Endometrial microvascular endothelial cells (primary cell): ENCODE data around the gene MAGI1. TPM values are rescaled to one million over a fixed set of nuclear protein-coding genes. Genes with fewer than 3 reads are reported as not detected.
"Not testable (repeated sequence)": the region's sequence is repeated elsewhere in the genome, so short reads cannot be mapped to it uniquely, and the experiment has no call there.

Experiments used
- in situ Hi-C: cut with HindIII; loops from 2 replicates; pipeline ENCODE4 v1.10.0; 2017; ENCODE audit warnings: low sequenced_read_pairs, low pct_unique_long_range_greater_than_20kb; ENCODE audit errors: inconsistent ontology term
- total RNA-seq: library from RNA; depleted of rRNA; stranded (reverse); fragments of >200 nt; gene quantifications from one replicate; pipeline ENCODE4 v1.2.3, GENCODE V29; 2015; ENCODE audit errors: inconsistent ontology term

Gene MAGI1
- total RNA-seq, 1 donor from 2014 or later: 9.1 TPM

DNA sequence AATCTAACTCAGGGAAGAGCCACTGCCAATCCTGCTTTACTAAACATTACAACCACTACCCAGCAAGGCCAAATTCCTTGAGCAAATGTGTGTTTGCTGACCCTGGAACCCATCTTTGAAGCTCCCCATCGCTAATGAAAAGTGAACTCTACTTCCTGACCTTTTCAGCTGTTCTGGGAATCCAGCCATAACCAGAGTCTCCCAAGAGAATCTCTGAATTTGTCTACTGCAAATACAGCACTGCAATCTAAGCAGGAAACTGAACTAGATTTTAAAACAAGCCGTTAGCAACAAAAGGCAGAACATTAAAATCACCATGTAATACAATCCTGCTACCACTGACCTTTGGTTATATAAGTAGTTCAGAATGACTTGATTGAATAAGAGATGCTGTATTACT is 309.2 kb downstream of the MAGI1 start:
- in situ Hi-C loops: no loop called here

DNA sequence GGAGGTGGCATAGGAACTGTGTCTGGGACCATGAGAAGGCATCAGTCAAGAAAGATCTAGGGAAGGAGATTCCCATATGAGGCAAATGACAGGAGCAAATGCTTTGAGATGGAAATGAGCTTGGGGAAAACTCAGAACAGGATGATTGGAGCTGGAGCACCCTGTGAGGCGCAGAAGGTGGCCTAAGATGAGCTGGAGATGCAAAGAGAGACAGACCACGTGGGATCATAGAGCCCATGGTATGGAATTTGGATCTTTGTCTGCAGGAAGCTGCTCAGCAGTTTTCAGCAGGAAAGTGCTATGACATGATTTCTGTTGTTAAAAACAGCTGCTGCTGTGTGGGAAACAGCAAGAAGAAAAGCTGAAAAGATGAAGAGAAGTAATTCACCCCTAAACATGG is 310.6 kb downstream of the MAGI1 start:
- in situ Hi-C loops: no loop called here

DNA sequence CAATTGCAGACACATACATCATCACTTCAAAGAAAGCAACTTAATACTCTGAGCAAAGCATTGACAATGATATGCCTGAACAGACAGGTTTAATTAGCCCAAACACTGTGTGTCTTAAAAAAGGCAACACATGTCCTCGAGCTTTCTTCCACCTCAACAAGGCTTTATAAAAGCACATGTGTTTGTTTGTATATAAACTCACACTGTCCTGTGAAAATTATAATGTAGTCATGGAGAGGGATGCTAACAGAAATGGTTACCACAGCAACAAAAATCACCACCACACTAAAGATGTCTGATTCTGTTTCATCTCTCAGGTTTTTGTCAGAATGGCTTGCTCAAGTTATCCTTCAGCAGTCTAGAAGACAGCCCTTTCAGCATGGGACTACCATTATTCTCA is 314.7 kb downstream of the MAGI1 start:
- in situ Hi-C loops: no loop called here

DNA sequence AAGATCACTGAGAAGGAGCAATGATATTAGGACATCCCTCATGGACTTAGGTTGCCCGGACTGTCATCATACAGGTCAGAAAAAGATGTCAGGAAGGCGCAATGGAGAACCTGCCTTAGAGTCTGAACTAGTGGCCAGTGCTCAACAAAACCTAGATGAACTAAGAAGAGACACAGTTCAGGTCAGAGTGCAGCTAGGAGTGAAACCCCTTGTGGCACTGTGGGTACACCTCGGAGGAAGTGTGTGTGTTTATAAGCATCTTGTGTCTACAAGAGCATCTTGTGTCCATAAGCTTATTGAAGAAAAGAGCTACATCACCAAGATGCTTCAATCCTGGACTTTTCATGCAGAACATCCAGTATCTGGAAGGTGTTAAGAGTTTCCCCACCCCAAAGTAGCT is 315.7 kb downstream of the MAGI1 start:
- in situ Hi-C loops: no loop called here

DNA sequence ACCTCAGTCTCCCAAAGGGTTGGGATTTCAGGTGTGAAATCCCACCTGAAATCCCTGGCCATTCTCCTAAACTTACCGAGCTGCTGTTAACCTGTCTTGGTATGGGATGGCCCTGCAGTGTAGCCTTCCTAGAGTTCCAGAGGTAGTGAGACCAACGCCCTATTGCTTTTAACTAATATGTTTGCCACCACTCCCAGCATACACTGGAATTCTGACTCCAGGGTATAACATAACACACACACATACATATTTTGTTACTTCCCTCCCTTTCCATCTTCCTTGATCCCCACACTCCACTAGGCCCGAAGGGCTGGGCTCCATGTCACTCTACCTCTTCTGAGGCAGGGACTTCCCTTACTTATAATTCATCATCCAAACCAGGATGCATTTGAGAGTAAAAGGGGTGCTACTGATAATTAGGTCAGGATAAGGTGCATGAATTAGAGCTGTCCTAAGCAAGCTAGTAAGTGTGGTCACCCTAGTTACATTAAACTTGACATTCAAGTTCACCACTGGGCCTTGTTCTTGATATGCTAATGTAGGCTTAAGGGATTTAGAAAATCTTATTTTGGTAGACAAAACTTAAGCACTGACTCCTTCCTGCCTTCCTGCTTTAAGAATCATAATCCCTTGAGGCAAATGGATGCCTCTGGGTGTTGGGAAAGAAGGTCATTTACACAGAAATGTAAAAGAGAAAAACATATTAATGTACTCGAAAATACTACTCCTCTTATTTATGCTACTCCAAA is 317.6 kb downstream of the MAGI1 start:
- in situ Hi-C loops: no loop called here

DNA sequence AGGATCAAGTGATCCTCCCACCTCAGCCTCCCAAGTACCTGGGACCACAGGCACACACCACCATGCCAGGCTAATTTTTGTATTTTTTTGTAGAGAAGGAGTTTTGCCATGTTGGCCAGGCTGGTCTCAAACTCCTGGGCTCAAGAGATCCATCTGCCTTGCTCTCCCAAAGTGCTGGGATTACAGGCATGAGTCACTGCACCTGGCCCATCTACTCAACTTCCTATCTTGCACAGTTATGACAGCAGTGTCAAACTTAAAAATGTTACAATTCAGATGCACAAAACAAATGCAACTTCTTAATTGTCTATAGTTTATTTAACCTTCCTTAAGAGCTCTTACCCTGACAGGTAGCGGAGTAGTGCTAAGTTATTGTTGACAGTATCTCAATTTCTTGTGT is 319.1 kb downstream of the MAGI1 start:
- in situ Hi-C loops: not testable (repeated sequence)

DNA sequence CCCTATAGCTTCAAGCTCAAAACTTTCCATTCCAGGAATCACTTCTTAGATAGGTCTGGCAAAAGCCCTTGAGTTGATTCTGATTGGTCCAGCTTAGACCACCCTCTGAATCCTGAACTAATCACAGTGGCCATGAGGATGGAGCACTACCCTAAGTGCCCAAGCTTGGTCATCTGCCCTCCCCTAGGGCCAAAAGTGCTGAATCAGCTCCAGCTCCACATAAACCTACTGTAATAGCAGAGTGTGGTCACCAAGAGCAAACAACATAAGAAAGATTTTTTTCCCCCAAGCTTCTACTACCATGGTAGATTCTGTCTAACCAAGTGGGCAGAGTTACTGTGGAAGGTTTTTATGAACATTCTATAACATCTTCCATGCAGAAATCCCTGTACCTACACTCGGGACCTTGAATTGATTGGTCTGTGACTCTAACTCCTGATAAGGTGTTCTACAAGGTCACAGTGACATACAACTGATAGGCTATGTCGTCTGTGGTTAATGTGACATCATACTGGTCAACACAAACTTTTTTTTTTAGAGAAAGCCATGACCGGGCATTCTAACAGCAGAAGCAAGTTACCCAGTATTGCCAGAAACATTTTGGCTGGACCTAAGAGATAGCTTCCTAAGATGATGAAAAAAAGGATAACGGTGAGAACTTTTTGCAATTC is 320.9 kb downstream of the MAGI1 start:
- in situ Hi-C loops: no loop called here

DNA sequence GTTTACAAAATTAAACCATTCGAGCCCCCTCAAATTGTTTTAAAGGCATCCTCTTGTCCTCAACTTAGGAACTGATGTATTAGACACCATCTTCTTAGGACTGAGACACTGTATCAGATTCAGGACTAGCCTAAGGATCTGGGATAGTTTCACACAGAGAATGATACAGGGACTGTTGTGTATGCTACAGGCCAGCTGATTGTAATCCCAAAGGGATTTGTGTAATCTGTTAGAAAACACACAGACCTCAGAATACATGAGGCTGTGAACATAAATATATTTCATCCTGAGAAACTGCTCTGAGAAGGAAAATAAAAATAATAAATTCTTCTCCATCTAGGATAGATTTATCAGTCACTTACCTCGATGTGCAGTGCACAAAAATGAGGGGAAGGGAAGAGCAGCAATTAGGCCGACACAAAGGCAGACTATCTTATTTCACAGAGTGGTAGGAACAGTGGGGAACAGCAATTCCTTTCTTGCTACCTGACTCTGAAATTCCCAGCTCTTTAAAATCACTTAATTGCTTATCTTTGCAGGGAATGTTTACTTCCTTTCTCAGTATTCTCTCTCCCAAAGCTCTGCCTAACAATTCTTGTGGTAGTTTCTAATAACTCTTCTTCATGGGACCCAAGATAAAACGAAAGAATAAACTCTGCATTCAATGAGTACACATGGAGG is 322.5 kb downstream of the MAGI1 start:
- in situ Hi-C loops: no loop called here

DNA sequence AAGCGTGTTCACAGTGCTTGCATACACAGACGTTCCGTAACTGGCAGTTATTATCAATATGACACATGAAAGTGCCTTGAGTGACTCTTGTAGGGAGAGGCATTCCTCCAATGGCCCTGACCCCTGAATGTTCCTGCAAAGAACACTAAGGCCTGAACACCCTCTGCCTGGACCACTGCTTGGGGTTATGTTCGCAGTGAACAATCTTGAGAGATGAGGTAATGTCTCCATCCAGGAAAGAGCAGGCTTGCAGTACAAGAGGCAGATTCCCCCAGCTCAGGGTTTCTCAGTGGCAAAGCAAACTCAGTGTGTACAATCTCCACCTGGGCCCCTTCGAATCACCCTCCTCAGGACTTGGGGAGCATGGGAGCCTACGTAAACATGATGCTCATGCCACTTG is 324.6 kb downstream of the MAGI1 start:
- in situ Hi-C loops: no loop called here

DNA sequence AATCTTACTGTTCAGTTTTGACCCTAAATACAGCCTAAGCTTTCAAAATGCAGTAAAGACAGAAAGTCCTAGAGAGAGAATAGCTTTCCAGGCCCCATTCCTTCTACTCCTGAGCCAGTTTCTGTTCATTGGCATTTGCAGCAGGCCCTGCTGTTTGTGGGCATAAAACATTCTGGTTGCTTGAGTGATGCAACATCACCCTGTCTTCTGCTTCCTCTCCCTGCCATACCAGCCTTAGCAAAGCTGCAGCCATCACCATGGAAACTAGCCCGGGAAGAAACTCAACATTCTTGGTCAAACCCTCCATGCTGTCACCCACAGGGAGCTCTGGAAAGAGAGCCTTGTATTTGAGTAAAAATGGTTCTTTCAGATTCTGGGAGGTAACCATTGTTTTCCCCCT is 325.7 kb downstream of the MAGI1 start:
- in situ Hi-C loops: no loop called here

DNA sequence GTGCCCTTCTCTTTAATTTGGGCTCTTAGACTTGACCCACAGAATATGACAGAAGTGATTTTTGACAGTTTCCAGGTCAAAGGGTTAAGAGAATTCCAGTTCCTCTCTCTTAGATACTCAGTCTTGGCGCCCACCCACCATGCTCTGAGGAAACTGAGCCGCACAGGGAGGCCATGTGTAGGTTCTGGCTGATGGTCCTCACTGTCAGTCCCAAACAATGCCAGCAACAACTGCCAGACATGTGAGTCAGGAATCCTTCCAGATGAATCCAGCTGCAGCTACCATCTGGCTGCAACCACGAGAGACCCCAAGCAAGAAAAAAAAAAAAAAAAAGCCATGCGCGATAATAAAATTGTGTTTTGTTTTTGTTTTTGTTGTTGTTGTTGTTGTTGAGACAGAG is 326.6 kb downstream of the MAGI1 start:
- in situ Hi-C loops: no loop called here

DNA sequence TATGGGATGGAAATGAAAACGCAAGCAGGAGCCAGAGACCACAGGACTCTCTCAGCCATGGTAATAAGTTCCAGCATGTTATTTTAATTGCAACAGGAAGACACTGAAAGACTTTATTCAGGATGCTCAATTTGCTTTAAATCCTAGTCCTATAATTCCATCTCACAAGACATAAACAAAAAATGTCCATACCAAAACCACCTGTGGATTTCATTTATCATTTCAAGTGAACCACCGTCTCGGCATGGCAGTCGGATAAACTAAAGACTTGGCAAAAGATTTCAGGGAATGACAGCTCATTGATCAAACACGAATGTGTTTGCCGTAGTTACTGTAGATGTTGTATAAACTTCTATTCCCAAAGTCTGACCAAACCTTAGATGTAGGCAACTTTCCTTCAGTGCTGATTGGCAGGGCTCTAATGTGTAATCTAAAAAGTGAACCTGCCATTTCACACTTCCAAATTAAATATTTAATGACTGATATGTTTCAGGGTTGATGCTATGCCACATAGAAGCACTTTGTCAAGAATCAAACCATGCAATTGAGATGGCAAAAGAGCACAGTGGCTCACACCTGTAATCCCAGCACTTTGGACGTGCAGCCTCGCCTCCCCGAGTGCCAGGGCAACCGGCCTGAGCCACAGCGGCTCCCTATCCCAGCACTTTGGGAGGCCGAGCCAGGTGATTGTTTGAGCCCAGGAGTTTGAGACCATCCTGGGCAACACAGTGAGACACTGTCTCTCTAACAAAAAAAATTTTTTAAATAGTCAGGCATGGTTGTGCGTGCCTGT is 331.7 kb downstream of the MAGI1 start:
- in situ Hi-C loops: no loop called here

DNA sequence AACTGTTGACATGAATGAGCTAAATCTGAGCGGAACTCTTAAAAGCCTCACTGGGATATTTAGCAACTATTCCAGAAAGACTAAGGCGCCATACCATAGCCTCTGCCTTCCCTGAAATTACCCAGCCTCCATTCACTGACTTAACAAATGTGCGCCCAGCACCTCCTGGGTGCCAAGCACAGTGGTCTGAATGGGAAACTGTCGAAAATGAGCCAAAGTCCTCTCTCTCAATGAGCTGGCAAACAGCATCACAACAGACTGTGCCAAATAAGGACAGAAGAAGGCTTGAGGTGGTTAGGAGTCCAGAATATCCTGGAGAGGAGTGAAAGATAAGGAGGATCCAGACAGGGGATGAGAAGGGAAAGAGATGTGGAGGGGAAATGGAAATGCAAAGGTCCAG is 332.4 kb downstream of the MAGI1 start:
- in situ Hi-C loops: no loop called here

DNA sequence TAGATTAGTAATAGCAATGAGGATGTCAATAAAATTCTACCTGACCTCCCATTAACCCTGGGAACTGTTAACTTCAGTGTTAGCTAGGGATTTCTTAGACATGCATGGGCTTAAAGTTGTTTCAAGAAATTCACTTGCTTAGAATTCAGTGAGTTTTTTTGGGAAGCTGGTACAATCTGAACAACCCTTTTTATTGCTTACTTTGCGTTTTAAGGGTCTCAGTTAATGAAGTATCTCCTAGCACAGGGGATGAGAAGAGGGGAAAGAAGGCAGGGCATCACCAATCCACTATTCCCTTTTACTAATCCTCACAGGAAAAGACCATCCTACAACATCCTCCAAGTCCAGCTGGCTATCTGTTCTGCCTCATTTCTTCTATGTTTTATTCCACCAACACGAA is 334.9 kb downstream of the MAGI1 start:
- in situ Hi-C loops: no loop called here

DNA sequence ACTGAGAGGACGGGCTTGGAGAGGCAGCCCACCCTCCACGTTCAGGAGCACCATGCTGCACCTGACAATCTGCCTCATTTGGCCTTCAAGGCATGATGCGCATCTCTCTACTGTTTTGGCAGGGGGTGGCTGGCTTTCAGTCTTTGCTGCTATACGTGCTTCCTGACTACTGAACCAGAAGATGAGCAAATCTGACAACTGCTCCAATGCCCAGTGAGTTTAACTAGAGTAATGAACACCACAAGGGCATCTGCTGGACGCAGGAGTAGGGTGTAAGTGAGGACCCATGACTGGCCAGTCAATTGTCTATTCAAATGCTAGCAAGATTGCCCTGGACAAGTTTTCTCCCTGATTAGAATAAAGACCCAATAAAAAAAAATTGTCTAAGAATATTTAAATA is 335.7 kb downstream of the MAGI1 start:
- in situ Hi-C loops: no loop called here

DNA sequence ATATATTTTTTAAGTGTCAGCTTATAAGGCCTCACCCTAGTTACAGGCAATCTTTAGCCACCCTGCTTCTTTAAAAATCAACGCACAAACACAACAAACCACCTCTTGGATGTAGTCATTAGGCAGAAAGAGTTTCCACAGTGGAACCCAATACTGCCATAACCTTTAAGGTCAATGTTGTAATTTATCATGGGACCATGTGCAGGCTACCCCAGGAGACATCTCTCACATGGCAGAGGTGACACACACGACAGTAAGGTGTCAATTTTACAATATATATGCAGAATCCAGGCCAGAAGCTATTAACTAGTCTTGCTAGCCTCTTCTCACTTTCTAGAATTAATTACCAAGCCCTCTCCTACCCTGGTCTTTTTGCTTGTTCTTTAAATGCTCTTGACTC is 336.5 kb downstream of the MAGI1 start:
- in situ Hi-C loops: no loop called here

DNA sequence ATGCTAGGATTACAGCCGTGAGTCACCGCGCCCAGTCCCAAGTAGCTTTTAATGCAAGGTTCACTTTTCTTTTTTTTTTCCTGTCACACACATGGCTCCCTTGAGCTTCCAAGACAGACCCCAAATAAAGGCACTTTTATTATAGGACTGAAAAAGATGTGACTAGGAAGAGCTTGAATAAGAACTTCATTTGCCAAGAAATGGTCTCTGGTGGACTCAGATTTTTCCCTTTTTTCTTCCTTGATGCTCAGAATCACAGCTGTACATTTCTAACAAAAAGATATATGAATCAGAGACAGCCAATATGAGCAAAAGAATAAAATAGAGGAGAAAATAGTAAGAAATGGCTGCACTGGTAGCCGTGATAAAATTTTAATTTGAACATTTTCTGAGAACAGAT is 337.2 kb downstream of the MAGI1 start:
- in situ Hi-C loops: no loop called here

DNA sequence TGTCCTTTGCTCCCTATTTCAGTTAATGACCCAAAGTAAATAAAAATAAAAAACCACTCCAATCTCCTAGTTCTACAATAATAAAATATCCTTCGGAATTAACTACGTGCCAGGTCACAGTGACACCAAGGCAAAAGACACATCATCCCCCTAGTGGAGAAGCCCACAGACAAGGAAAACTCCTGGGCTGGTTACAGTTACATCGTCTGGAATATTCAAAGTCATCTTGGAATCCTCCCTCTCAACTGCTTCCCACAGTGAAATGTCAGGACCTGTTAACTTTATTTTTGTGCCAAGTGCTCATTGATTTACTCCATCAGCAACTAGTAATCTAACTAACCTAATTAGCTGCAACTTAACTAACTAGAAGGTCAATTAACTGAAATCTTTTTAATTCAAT is 349.3 kb downstream of the MAGI1 start:
- in situ Hi-C loops: no loop called here

DNA sequence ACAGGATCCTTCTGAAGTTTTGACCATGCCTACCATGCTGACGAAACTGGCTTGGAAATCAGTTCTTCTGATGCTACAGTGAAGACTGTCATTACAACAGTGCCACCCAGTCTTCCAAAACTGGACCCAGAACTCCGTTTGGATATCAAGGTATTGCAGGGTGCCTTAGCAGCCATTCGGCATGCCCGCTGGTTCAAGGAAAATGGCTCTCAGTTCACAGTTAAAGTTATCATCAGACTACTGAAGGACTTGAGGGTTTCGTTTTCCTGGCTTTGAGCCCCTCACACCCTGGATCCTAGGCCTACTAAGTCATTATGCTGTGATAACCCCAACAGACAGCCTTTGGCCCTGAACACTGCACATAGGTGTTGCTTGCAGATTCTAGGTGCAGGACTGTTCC is 351.0 kb downstream of the MAGI1 start:
- in situ Hi-C loops: no loop called here
